IMR-90 (cell line): ENCODE measurements around the gene PIAS4. TPM values are rescaled to one million over a fixed set of nuclear protein-coding genes. Genes with fewer than 3 reads are reported as not detected.

ENCODE experiments used
- ATAC-seq: fragments of 200-7000 bp; cut with Tn5 transposase; 2 replicates; pipeline ENCODE4 v1.9.1; 2020; ENCODE audit warnings: low read depth, mild to moderate bottlenecking, moderate library complexity
- BruUV-seq: library from RNA; stranded (reverse); fragments of 400-500 nt; replicated peaks from 2 replicates; lab custom pipeline; 2021; lab: Mats Ljungman, UMichigan
- CTCF ChIA-PET: fragments of 300-600 bp; formaldehyde crosslinking; extraction: SDS; loops from one replicate; lab custom pipeline; 2021; ENCODE audit warnings: antibody characterized with exemption; lab: Yijun Ruan, JAX
- POLR2A ChIA-PET: fragments of 300-600 bp; sonication (Branson Sonifier 250); formaldehyde crosslinking; loops from one replicate; lab custom pipeline; 2022; ENCODE audit warnings: antibody characterized with exemption; ENCODE audit not compliant: unreplicated experiment; lab: Charles Lee
- DNase-seq: peaks from one replicate; pipeline ENCODE4 v3.0.0; 2013
- H2AFZ ChIP-seq: replicated peaks from 2 replicates; pipeline ENCODE3; 2013; ENCODE audit warnings: low read length, mild to moderate bottlenecking; ENCODE audit not compliant: poor library complexity
- H2AK5ac ChIP-seq: 2 replicates; pipeline ENCODE4 v1.6.1; 2013; ENCODE audit warnings: low read depth, low read length, inconsistent platforms
- H2AK9ac ChIP-seq: replicated peaks from 2 replicates; pipeline ENCODE3; 2013; ENCODE audit warnings: mild to moderate bottlenecking, low read depth, low read length, moderate library complexity; ENCODE audit not compliant: poor library complexity
- H2BK120ac ChIP-seq: 2 replicates; pipeline ENCODE4 v1.6.1; 2013; ENCODE audit warnings: low read depth, low read length, inconsistent platforms
- H2BK15ac ChIP-seq: 3 replicates; pipeline ENCODE4 v1.6.1; 2013; ENCODE audit warnings: low read depth, low read length, inconsistent platforms
- H2BK20ac ChIP-seq: 2 replicates; pipeline ENCODE4 v1.6.1; 2013; ENCODE audit warnings: low read depth, mild to moderate bottlenecking, inconsistent platforms, low read length, moderate library complexity
- H2BK5ac ChIP-seq: 2 replicates; pipeline ENCODE4 v1.6.1; 2013; ENCODE audit warnings: mild to moderate bottlenecking, low read depth, low read length, inconsistent platforms; ENCODE audit not compliant: poor library complexity, severe bottlenecking
- H3K14ac ChIP-seq: replicated peaks from 2 replicates; pipeline ENCODE4 v1.6.1; 2013; ENCODE audit warnings: low read depth, low read length, inconsistent platforms
- H3K18ac ChIP-seq: 2 replicates; pipeline ENCODE4 v1.6.1; 2013; ENCODE audit warnings: low read depth, low read length, control low read depth
- H3K23ac ChIP-seq: 2 replicates; pipeline ENCODE4 v1.6.1; 2013; ENCODE audit warnings: low read depth, low read length, inconsistent platforms
- H3K27ac ChIP-seq: 2 replicates; pipeline ENCODE4 v1.5.1; 2013; ENCODE audit warnings: mild to moderate bottlenecking, control low read depth, low read length; ENCODE audit not compliant: insufficient read depth
- H3K27me3 ChIP-seq: 2 replicates; pipeline ENCODE4 v1.6.1; 2013; ENCODE audit warnings: low read length; ENCODE audit not compliant: control insufficient read depth, insufficient read depth
- H3K36me3 ChIP-seq: 2 replicates; pipeline ENCODE4 v1.6.1; 2013; ENCODE audit warnings: low read length, mixed read lengths; ENCODE audit not compliant: control insufficient read depth, insufficient read depth
- H3K4ac ChIP-seq: 2 replicates; pipeline ENCODE4 v1.6.1; 2013; ENCODE audit warnings: low read depth, low read length, inconsistent platforms
- H3K4me1 ChIP-seq: 2 replicates; pipeline ENCODE4 v1.6.1; 2013; ENCODE audit warnings: low read length, mixed read lengths; ENCODE audit not compliant: control insufficient read depth, insufficient read depth
- H3K4me2 ChIP-seq: 2 replicates; pipeline ENCODE4 v1.6.1; 2013; ENCODE audit warnings: low read depth, mild to moderate bottlenecking, control low read depth, low read length, moderate library complexity
- H3K4me3 ChIP-seq: 2 replicates; pipeline ENCODE4 v1.5.1; 2013; ENCODE audit warnings: low read depth, mild to moderate bottlenecking, control low read depth, low read length, moderate library complexity; ENCODE audit not compliant: insufficient read depth
- H3K56ac ChIP-seq: 2 replicates; pipeline ENCODE4 v1.6.1; 2013; ENCODE audit warnings: low read length, inconsistent platforms; ENCODE audit not compliant: insufficient read depth; ENCODE audit errors: extremely low read depth
- H3K79me1 ChIP-seq, 2 experiments: 2 replicates each; pipeline ENCODE4 v1.6.1; 2013; ENCODE audit warnings: low read length in 2 of 2, inconsistent platforms in 1 of 2, low read depth in 1 of 2
- H3K9ac ChIP-seq: 2 replicates; pipeline ENCODE4 v1.6.1; 2013; ENCODE audit warnings: low read depth, low read length, control low read depth
- H3K9me1 ChIP-seq: 2 replicates; pipeline ENCODE4 v1.6.1; 2013; ENCODE audit warnings: low read length, inconsistent platforms; ENCODE audit not compliant: insufficient read depth
- H3K9me3 ChIP-seq: 2 replicates; pipeline ENCODE4 v1.6.1; 2013; ENCODE audit warnings: low read length; ENCODE audit not compliant: control insufficient read depth, insufficient read depth
- H4K20me1 ChIP-seq: 2 replicates; pipeline ENCODE4 v1.6.1; 2013; ENCODE audit warnings: low read length, inconsistent platforms; ENCODE audit not compliant: insufficient read depth
- H4K5ac ChIP-seq: 2 replicates; pipeline ENCODE4 v1.6.1; 2013; ENCODE audit warnings: mild to moderate bottlenecking, low read depth, low read length, control low read depth
- H4K8ac ChIP-seq, 2 experiments: 2 replicates each; pipeline ENCODE4 v1.6.1; 2013; ENCODE audit warnings: low read depth in 2 of 2, low read length in 2 of 2, control low read depth in 1 of 2, inconsistent platforms in 1 of 2
- H4K91ac ChIP-seq: 2 replicates; pipeline ENCODE4 v1.6.1; 2013; ENCODE audit warnings: low read depth, low read length, inconsistent platforms; ENCODE audit not compliant: insufficient read depth
- BHLHE40 ChIP-seq: fragments of 150-350 bp; IDR thresholded peaks from 2 replicates; pipeline ENCODE4 v1.6.1; 2016; ENCODE audit warnings: mild to moderate bottlenecking, low read depth, low read length
- CHD1 ChIP-seq: IDR thresholded peaks from 2 replicates; pipeline ENCODE4 v1.6.1; 2012; ENCODE audit warnings: low read depth, low read length, improper control_type of control experiment
- CTCF ChIP-seq: conservative IDR thresholded peaks from 2 replicates; pipeline ENCODE4 v1.5.1; 2012; ENCODE audit warnings: mild to moderate bottlenecking, low read depth, low read length, improper control_type of control experiment
- MXI1 ChIP-seq: IDR thresholded peaks from 2 replicates; pipeline ENCODE4 v1.6.1; 2012; ENCODE audit warnings: low read depth, mild to moderate bottlenecking, low read length, moderate library complexity, borderline replicate concordance
- NFE2L2 ChIP-seq: fragments of 150-350 bp; IDR thresholded peaks from 2 replicates; pipeline ENCODE4 v1.6.1; 2016; ENCODE audit warnings: low read depth, mild to moderate bottlenecking, low read length
- RAD21 ChIP-seq: IDR thresholded peaks from 2 replicates; pipeline ENCODE4 v1.6.1; 2012; ENCODE audit warnings: low read length, improper control_type of control experiment
- USF2 ChIP-seq: fragments of 150-350 bp; IDR thresholded peaks from 2 replicates; pipeline ENCODE4 v1.6.1; 2017; ENCODE audit warnings: mild to moderate bottlenecking, antibody characterized with exemption, low read length, low read depth
- whole genome bisulfite sequencing, 2 experiments: methylation state at CpG; one replicate each; pipeline versions ENCODE4 v1.1.5 to v1.1.7; 2013; ENCODE audit warnings: missing lambda C conversion rate in 2 of 2; ENCODE audit not compliant: insufficient read length in 1 of 2; ENCODE audit errors: extremely low coverage in 2 of 2; 5-methylcytosine and 5-hydroxymethylcytosine counted together
- dilution Hi-C: fragments of 300-500 bp; cut with HindIII; formaldehyde crosslinking; loops from one replicate; pipeline ENCODE4 v1.14.3; 2018; ENCODE audit warnings: low sequenced_read_pairs; ENCODE audit not compliant: unreplicated experiment
- in situ Hi-C: fragments of 300-500 bp; cut with MboI; formaldehyde crosslinking; loops from 3 replicates; pipeline ENCODE4 v1.14.3; 2019; ENCODE audit warnings: low sequenced_read_pairs, inconsistent platforms, mixed read lengths
- intact Hi-C: fragments of 100-400 bp; cut with micrococcal nuclease; formaldehyde crosslinking; loops from 2 replicates; pipeline ENCODE4 v1.10.0; 2022
- polyA plus RNA-seq, 3 experiments: library from polyadenylated mRNA; depleted of rRNA; stranded (reverse); fragments of >200 nt; gene quantifications; 2 replicates each; pipeline ENCODE4 v1.2.3, GENCODE V29; 2012; ENCODE audit warnings: low replicate concordance in 1 of 3
- total RNA-seq: library from RNA; depleted of rRNA; stranded (reverse); fragments of >200 nt; gene quantifications from 2 replicates; pipeline ENCODE4 v1.2.3, GENCODE V29; 2012

The PIAS4 gene
- total and polyA plus RNA-seq, 2 of the 4 experiments (the other 2 are of a cell fraction), result 12.1 to 13.6 TPM

GRCh38 chr19:4055209-4055552 lies 47.6 kb downstream of the PIAS4 start:
- Histone ChIP-seq H3K9ac (no peak overlapping the region), H3K4me3 (no peak overlapping the region), H4K8ac (no peak overlapping the region), H2BK20ac (no peak overlapping the region), H3K18ac (no peak overlapping the region), H3K9me1 (peaks cover 10% of the 10 kb centered on the region), H4K20me1 (peaks cover 95% of the 10 kb centered on the region), H2BK120ac (no peak overlapping the region), H2BK15ac (no peak overlapping the region), H2BK5ac (no peak overlapping the region), H3K14ac (no peak overlapping the region), H3K9me3 (no peaks in the 10 kb centered on the region), H3K27me3 (no peaks in the 10 kb centered on the region), H4K91ac (no peak overlapping the region), H3K56ac (no peak overlapping the region), H3K4ac (no peak overlapping the region), H3K4me2 (no peak overlapping the region), H2AK9ac (peak overlapping the region; percentile 24), H2AK5ac (no peak overlapping the region), H3K36me3 (peaks cover 39% of the 10 kb centered on the region), H3K23ac (no peak overlapping the region), H4K5ac (no peak overlapping the region), H2AFZ (no peak overlapping the region), H3K27ac (no peak overlapping the region), H3K4me1 (peaks cover 40% of the 10 kb centered on the region), H3K79me1 (peaks cover 10 to 53% of the 10 kb centered on the region in 2 experiments)
- TF ChIP-seq BHLHE40 (no peak), USF2 (no peak), CHD1 (no peak), NFE2L2 (no peak), MXI1 (no peak), CTCF (no peak), RAD21 (no peak)
- BruUV-seq, result no TSS peak
- DNase-seq (no peak), ATAC-seq (no peak)
- POLR2A ChIA-PET, result no interaction called here
- intact Hi-C loops (no loop called here), in situ Hi-C loops (no loop called here), dilution Hi-C loops (no loop called here)
- CTCF ChIA-PET, result no interaction called here
- 99% methylated on average over 11 of the region's 20 CpGs; no CpG with 5 or more reads in 1 of the 2 experiments for WGBS, 2 experiments
